C4-2B (cell line): ENCODE measurements around the gene KAT6B.

Experiments
- H3K27ac ChIP-seq: fragments of 450-650 bp; 2 replicates; pipeline ENCODE4 v1.5.1; 2017
- CTCF ChIP-seq: fragments of 450-650 bp; conservative IDR thresholded peaks from 2 replicates; pipeline ENCODE4 v1.5.1; 2017; ENCODE audit warnings: mild to moderate bottlenecking
- ZFX ChIP-seq: fragments of 450-650 bp; IDR thresholded peaks from 2 replicates; pipeline ENCODE4 v1.6.1; 2017

KAT6B gene

GRCh38 chr10:75040576-75040975 is 214.2 kb downstream of the KAT6B start:
- H3K27ac ChIP-seq = no peak overlapping the region
- TF ChIP-seq ZFX (no peak), CTCF (no peak)

- TF ChIP-seq CTCF (no peak), ZFX (no peak)
- no peak overlapping the region for H3K27ac ChIP-seq
These were observed 216.0 kb downstream of the KAT6B start for GRCh38 chr10:75042292-75042974.

- TF ChIP-seq CTCF = no peak
- no peak for TF ChIP-seq ZFX
- H3K27ac ChIP-seq = no peak overlapping the region
These were observed 217.1 kb downstream of the KAT6B start for GRCh38 chr10:75043256-75044131.

DNA sequence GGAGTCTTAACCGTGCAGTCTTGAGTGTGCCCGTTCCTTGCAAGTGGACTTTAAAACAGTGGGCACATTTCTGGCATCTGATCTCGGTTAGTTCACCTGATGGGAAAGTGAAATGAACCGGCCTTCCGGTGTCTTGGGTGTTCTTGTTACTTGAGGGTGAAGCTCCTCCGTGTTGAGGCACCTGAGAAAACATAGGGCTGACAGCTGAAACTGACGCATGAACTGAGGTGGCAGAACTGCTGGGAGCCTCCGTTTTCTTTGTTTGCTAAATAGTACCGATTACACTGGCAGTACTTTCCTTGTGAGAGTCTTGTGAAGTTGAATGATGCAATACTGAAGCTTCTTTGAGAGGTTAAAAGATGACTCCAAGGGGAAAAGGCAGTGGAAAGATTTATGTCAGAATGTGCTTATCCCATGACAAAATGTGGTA is 222.3 kb downstream of the KAT6B start:
- no peak overlapping the region for H3K27ac ChIP-seq
- TF ChIP-seq ZFX = no peak
- no peak for TF ChIP-seq CTCF

- no peak overlapping the region for H3K27ac ChIP-seq
These were observed 223.1 kb downstream of the KAT6B start for GRCh38 chr10:75049316-75050148.

More at GRCh38 chr10:75049316-75050148, 223.1 kb downstream of the KAT6B start:
- TF ChIP-seq ZFX = no peak
- TF ChIP-seq CTCF = no peak
